Measurements from ENCODE around the gene C9orf40. TPM values are rescaled to one million over a fixed set of nuclear protein-coding genes. Genes with fewer than 3 reads are reported as not detected.

C9orf40 gene
- total RNA-seq, 1 experiment from 2014 or later, result 10.3 TPM

- H3K18ac ChIP-seq (ENCODE audit: insufficient read length, low read depth, low read length), result no peak overlapping the region
- H2BK15ac ChIP-seq (ENCODE audit: low read depth, low read length), result no peak overlapping the region
- no peaks in the 10 kb centered on the region for H3K27me3 ChIP-seq (ENCODE audit: insufficient read depth, low read length)
- Mint-ChIP-seq H3K9me3 (no peaks in the 10 kb centered on the region; a peak in 1 of 5 replicates), H3K27me3 (ENCODE audit: low read depth) (no peaks in the 10 kb centered on the region), H3K4me1 (peaks cover 9 to 13% of the 10 kb centered on the region in 2 experiments), H3K36me3 (ENCODE audit: insufficient read depth in 1 of 3, low read depth in 3 of 3) (no peaks in the 10 kb centered on the region), H3K4me3 (no peak overlapping the region), H3K27ac (no peak overlapping the region)
- no peak overlapping the region for H2BK5ac ChIP-seq (ENCODE audit: insufficient read length, low read length)
- no peak overlapping the region for H3K14ac ChIP-seq (ENCODE audit: insufficient read depth, low read length)
- no peak overlapping the region for H2BK120ac ChIP-seq (ENCODE audit: low read depth, low read length, poor library complexity, severe bottlenecking)
- H3K9me3 ChIP-seq (ENCODE audit: control insufficient read depth, low read depth, low read length), result no peaks in the 10 kb centered on the region
- DNase-seq, result no peak
- H2AFZ ChIP-seq (ENCODE audit: low read length), result no peak overlapping the region
- H4K20me1 ChIP-seq (ENCODE audit: control insufficient read depth, insufficient read depth, insufficient read length), result no peaks in the 10 kb centered on the region
- H4K5ac ChIP-seq (ENCODE audit: insufficient read length, low read depth, low read length), result no peak overlapping the region
- no peaks in the 10 kb centered on the region for H3K79me1 ChIP-seq (ENCODE audit: insufficient read depth, low read depth, low read length, poor library complexity, severe bottlenecking)
- H3K9ac ChIP-seq (ENCODE audit: extremely low read depth, insufficient read length, low read length), result no peak overlapping the region
- H2BK20ac ChIP-seq (ENCODE audit: low read depth, low read length, poor library complexity, severe bottlenecking), result no peak overlapping the region
- no peak overlapping the region for H4K8ac ChIP-seq (replicated peaks; ENCODE audit: insufficient read length, low read depth, low read length)
- WGBS (ENCODE audit: extremely low coverage, insufficient read length, low lambda C conversion rate), result no CpG with 5 or more reads among the region's 1 CpG
- no peak overlapping the region for H3K27ac ChIP-seq (ENCODE audit: insufficient read length, low read depth, low read length)
- H2BK12ac ChIP-seq (ENCODE audit: insufficient read length, low read depth, low read length), result no peak overlapping the region
- no peak overlapping the region for H3T11ph ChIP-seq (ENCODE audit: low read length)
- no peak overlapping the region for H2AK5ac ChIP-seq (ENCODE audit: insufficient read length, low read length)
- no peak overlapping the region for H3K23ac ChIP-seq (ENCODE audit: insufficient read length, low read depth, low read length)
- no peak overlapping the region for H3K4ac ChIP-seq (ENCODE audit: low read depth, low read length)
- H3K4me2 ChIP-seq (ENCODE audit: insufficient read depth, insufficient read length, low read length), result no peak overlapping the region
- H3K79me2 ChIP-seq (ENCODE audit: insufficient read depth, low read length), result no peaks in the 10 kb centered on the region
- H4K91ac ChIP-seq (ENCODE audit: insufficient read length, low read depth, low read length), result no peak overlapping the region
- no peaks in the 10 kb centered on the region for H3K4me1 ChIP-seq (ENCODE audit: insufficient read depth, low read length)
- H3K23me2 ChIP-seq (ENCODE audit: insufficient read length, low read depth, low read length, poor library complexity, severe bottlenecking), result no peaks in the 10 kb centered on the region
- H3K56ac ChIP-seq (ENCODE audit: insufficient read length, low read depth, low read length), result no peak overlapping the region
- no peak for TF ChIP-seq CTCF (conservative IDR thresholded peaks at IDR 0.05)
Observed at GRCh38 chr9:74921737-74922136, 31.0 kb downstream of the C9orf40 start.

All from H9 (cell line).